Kidney (tissue), 14 donors: ENCODE results near the gene PLCH1. TPM values are rescaled to one million over a fixed set of nuclear protein-coding genes. Genes with fewer than 3 reads are reported as not detected.

Source experiments
- DNase-seq, 5 donors: peaks; one replicate each; pipeline ENCODE4 v3.0.0-alpha.2; 2013 to 2020
- FAIRE-seq: peaks from 2 replicates; lab custom pipeline; 2012; peaks lifted over from hg19 to GRCh38; lab: Jason Lieb, UNC
- H3K27ac ChIP-seq, 2 donors: one replicate each; pipeline ENCODE4 v1.7.0; 2013; ENCODE audit warnings: low read depth in 2 of 2, low read length in 2 of 2, inconsistent platforms in 1 of 2
- H3K27me3 ChIP-seq: one replicate; pipeline ENCODE4 v1.7.1; 2013; ENCODE audit warnings: low read length, inconsistent platforms; ENCODE audit not compliant: control insufficient read depth, insufficient read depth
- H3K36me3 ChIP-seq, 3 donors: one replicate each; pipeline versions ENCODE4 v1.7.0 to v1.7.1; 2013; ENCODE audit warnings: low read length in 3 of 3, control low read depth in 1 of 3, inconsistent platforms in 1 of 3; ENCODE audit not compliant: insufficient read depth in 3 of 3, control insufficient read depth in 2 of 3
- H3K4me1 ChIP-seq, 3 donors: one replicate each; pipeline versions ENCODE4 v1.7.0 to v1.7.1; 2013; ENCODE audit warnings: low read length in 3 of 3, inconsistent platforms in 1 of 3, low read depth in 1 of 3; ENCODE audit not compliant: control insufficient read depth in 2 of 3, insufficient read depth in 2 of 3
- H3K4me3 ChIP-seq, 3 donors: one replicate each; pipeline versions ENCODE4 v1.7.0 to v1.8.1; 2013; ENCODE audit warnings: low read length in 3 of 3, control low read depth in 1 of 3, inconsistent platforms in 1 of 3
- H3K9ac ChIP-seq, 3 donors: one replicate each; pipeline versions ENCODE4 v1.7.0 to v1.7.1; 2013; ENCODE audit warnings: low read length in 3 of 3, control low read depth in 1 of 3, inconsistent platforms in 1 of 3
- H3K9me3 ChIP-seq, 3 donors: one replicate each; pipeline versions ENCODE4 v1.7.0 to v1.7.1; 2013; ENCODE audit warnings: low read length in 3 of 3, control low read depth in 1 of 3, inconsistent platforms in 1 of 3; ENCODE audit not compliant: control insufficient read depth in 2 of 3, insufficient read depth in 1 of 3
- intact Hi-C: fragments of 100-400 bp; cut with DNase I; formaldehyde crosslinking; loops from one replicate; pipeline ENCODE4 v1.11.1; 2022
- polyA plus RNA-seq: library from polyadenylated mRNA; stranded (reverse); fragments of 350-450 nt; fragmentation: Illumina TruSeq; extraction: RNeasy Lipid Tissue Mini Kit (QIAGEN cat#74804); gene quantifications from one replicate; pipeline ENCODE4 v1.2.3, GENCODE V29; 2014; ENCODE audit warnings: low read depth, low replicate concordance; ENCODE audit not compliant: insufficient read depth
- total RNA-seq: library from RNA; stranded (reverse); fragmentation: NEBNext Ultra II Directional; extraction: Animal tissue kit (Norgen Biotek cat#: 25700); gene quantifications from one replicate; pipeline ENCODE4 v1.2.1, GENCODE V29; 2021
- TF ChIP-seq, protein P1 (sequence below): IDR thresholded peaks from 3 replicates; pipeline ENCODE4 v1.5.1; 2012; ENCODE audit warnings: mild to moderate bottlenecking, moderate library complexity, borderline replicate concordance; ENCODE audit not compliant: insufficient read depth; ENCODE audit errors: extremely low read depth
- donor health status: control.
- donor health status: control.
- donor health status: control.
- donor health status: control.
- donor health status: control.
- donor health status: DM: yes; HTN: yes; CAD: no.
- donor health status: Normal renal cell carcinoma (clear cell type).

Gene PLCH1
- total and polyA plus RNA-seq, 2 donors from 2014 or later = 1.6 to 9.6 TPM

DNA sequence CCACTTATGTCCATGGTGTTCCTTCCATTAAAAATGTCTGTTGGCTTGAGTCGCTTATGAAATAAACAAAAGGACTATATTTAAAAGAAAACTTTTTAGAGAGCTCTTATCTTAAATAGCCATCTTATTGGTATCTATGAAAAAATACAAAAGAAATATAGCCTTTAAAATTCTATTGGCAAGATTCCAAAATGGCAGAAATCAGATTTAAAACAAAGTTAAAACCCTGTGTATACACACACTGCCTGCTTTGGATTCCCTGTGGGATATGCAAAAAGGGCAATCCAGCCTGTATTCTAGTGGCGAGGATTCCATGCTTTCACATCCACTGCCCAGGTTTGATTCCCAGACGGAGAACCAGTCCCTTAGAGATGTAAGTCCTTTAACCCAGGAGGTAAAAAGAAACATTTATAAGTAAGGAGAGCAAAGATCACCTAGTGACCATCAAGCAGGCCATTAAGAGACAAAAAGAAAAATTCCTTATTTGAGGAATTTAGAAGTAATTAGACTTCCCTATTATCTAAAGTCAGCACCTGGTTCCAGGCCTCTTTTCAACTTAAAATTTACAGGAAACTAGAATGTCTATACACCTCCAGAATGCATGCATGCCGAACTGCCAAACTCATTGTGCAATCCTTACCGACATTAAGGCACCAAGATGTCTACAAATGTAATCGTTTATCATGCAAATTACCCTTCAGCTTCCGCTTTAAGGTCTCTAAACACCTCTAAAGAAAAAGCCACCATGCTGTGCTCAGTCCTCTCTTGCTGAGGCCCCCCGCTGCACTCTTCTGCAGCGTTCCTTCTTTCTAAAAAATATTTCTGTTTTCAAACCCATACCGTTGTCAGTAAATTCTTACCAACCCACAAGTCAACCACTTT is 381.8 kb downstream of the PLCH1 start:
- intact Hi-C loops = no loop called here
- no peak for FAIRE-seq

DNA sequence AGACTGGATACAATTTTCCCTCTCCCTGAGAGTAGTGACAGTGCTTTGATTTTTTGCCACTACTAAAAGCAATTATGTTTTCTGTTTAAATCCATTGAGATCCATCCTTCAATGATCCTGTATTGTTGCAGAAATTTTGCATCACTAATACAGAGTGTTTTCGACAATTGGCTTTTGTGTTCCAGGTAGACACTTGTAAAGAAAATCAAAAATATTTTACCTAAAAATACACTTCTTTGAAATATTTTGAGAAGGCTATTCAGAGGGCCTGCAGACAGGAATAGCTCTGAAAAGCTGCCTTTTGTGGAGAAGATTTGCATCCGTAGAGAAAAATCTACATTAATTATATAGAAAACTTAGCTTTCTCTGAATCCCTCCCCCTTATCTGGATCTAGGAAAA is 384.6 kb downstream of the PLCH1 start:
- Histone ChIP-seq H3K27ac (no peak overlapping the region), H3K27me3 (no peaks in the 10 kb centered on the region), H3K36me3 (no peaks in the 10 kb centered on the region), H3K4me1 (no peaks in the 10 kb centered on the region), H3K9ac (no peak overlapping the region), H3K4me3 (no peak overlapping the region), H3K9me3 (peaks cover 0 to 5% (median 0%) of the 10 kb centered on the region in 3 donors)
- TF ChIP-seq, protein P1, sequence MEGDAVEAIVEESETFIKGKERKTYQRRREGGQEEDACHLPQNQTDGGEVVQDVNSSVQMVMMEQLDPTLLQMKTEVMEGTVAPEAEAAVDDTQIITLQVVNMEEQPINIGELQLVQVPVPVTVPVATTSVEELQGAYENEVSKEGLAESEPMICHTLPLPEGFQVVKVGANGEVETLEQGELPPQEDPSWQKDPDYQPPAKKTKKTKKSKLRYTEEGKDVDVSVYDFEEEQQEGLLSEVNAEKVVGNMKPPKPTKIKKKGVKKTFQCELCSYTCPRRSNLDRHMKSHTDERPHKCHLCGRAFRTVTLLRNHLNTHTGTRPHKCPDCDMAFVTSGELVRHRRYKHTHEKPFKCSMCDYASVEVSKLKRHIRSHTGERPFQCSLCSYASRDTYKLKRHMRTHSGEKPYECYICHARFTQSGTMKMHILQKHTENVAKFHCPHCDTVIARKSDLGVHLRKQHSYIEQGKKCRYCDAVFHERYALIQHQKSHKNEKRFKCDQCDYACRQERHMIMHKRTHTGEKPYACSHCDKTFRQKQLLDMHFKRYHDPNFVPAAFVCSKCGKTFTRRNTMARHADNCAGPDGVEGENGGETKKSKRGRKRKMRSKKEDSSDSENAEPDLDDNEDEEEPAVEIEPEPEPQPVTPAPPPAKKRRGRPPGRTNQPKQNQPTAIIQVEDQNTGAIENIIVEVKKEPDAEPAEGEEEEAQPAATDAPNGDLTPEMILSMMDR = no peak
- intact Hi-C loops = no loop called here
- FAIRE-seq (no peak), DNase-seq (no peak)

More for the DNA sequence above, 381.8 kb downstream of the PLCH1 start:
- TF ChIP-seq, protein P1 = no peak
- no peak overlapping the region for H3K27ac ChIP-seq
- no peaks in the 10 kb centered on the region for H3K4me1 ChIP-seq
- no peak for DNase-seq
- H3K9ac ChIP-seq = no peak overlapping the region
- no peaks in the 10 kb centered on the region for H3K27me3 ChIP-seq
- H3K36me3 ChIP-seq = no peaks in the 10 kb centered on the region
- H3K4me3 ChIP-seq = no peak overlapping the region
- peaks cover 0 to 8% (median 0%) of the 10 kb centered on the region in 3 donors for H3K9me3 ChIP-seq

DNA sequence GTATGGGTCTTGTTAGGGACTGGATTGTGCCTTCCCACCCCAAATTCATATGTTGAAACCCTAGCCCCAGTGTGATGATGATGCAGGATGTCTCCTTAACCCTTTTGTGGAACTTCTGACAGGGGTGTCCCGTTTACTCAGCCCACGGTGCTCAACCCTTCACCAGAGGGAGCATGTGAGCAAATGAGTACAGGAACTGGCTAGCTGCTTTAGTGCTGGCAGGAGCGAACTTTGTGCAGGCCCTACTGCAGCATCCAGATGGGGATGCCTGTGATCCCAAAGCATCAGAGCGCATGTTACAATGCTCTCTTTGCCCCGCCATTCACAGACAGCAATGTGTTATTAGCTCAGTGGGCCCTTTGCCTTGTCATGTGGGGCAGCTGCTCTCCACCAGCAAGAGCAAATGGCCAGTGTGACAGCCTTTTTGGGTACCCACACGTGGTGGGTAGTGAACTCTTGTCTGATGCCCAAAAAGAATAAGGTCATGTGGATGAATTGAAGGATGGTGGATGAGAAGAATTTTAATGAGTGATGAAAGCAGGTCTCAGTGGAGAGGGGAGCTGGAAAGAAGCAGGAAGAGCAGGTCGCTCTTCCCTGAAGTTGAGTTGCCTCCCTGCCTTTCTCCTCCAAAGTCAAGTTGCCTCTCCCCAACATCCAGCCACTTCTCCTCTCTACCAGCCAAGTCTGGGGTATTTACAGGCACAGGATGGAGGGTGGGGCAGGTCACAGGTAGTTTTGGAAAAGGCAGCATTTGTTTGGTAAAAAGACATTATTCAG is 388.1 kb downstream of the PLCH1 start:
- intact Hi-C loops = loop anchor here (10.0 kb wide), 1 partner anchor 358 kb away; no protein-coding TSS in a partner anchor
- Histone ChIP-seq H3K27ac (no peak overlapping the region), H3K36me3 (no peaks in the 10 kb centered on the region), H3K4me3 (no peak overlapping the region), H3K4me1 (no peaks in the 10 kb centered on the region), H3K9ac (no peak overlapping the region), H3K27me3 (no peaks in the 10 kb centered on the region), H3K9me3 (no peaks in the 10 kb centered on the region)
- TF ChIP-seq, protein P1 = no peak
- no peak for FAIRE-seq
- peak in 1 of 5 donors; percentile 8 for DNase-seq
